ENCODE measurements around the gene UVRAG. TPM values are rescaled to one million over a fixed set of nuclear protein-coding genes. Genes with fewer than 3 reads are reported as not detected.

The UVRAG gene
- total RNA-seq, 3 donors from 2014 or later (not counting 1 experiment from before 2014, with no cell fraction given) = 39.9 to 52.5 (median 41.4) TPM

DNA sequence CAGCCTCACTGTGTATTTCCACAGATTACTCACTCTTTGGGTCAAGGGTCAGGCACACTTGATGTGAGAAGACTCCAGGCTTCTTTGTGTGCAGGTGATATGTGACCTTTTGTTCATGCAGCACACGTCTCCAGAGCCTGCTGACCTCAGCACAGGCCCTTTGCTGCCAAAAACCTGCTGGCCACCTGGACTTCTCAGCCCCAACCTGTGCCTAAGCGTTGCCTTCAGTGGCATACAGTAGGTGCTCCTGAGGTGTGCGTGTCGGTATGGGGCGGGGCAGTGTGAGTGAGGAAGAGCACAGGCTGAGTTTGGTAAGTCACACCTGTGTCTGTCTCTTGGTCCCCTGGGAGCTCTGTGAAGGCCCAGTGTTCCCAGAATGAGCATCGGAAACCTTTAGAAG is 333.2 kb downstream of the UVRAG start:
- Mint-ChIP-seq H3K9me3 (no peaks in the 10 kb centered on the region), H3K36me3 (no peaks in the 10 kb centered on the region), H3K4me3 (no peak overlapping the region), H3K27me3 (ENCODE audit: low read depth in 2 of 2) (no peaks in the 10 kb centered on the region), H3K4me1 (peaks cover 21 to 22% of the 10 kb centered on the region in 2 donors), H3K27ac (no peak overlapping the region)
- intact Hi-C loops (cut with micrococcal nuclease) = no loop called here
- no peaks in the 10 kb centered on the region for H3K9me3 ChIP-seq (ENCODE audit: control insufficient read depth, insufficient read depth, low read length)
- TF ChIP-seq, protein P1, sequence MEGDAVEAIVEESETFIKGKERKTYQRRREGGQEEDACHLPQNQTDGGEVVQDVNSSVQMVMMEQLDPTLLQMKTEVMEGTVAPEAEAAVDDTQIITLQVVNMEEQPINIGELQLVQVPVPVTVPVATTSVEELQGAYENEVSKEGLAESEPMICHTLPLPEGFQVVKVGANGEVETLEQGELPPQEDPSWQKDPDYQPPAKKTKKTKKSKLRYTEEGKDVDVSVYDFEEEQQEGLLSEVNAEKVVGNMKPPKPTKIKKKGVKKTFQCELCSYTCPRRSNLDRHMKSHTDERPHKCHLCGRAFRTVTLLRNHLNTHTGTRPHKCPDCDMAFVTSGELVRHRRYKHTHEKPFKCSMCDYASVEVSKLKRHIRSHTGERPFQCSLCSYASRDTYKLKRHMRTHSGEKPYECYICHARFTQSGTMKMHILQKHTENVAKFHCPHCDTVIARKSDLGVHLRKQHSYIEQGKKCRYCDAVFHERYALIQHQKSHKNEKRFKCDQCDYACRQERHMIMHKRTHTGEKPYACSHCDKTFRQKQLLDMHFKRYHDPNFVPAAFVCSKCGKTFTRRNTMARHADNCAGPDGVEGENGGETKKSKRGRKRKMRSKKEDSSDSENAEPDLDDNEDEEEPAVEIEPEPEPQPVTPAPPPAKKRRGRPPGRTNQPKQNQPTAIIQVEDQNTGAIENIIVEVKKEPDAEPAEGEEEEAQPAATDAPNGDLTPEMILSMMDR (IDR thresholded peaks at IDR 0.05) = no peak
- no peaks in the 10 kb centered on the region for H3K27me3 ChIP-seq (ENCODE audit: control insufficient read depth, insufficient read depth, low read length)
- whole genome bisulfite sequencing (ENCODE audit: insufficient coverage) = 88% methylated on average over 6 of the region's 6 CpGs
- ATAC-seq = no peak
- peaks cover 15% of the 10 kb centered on the region for H3K4me1 ChIP-seq (ENCODE audit: control insufficient read depth, insufficient read depth, low read length)
- no peaks in the 10 kb centered on the region for H3K36me3 ChIP-seq (ENCODE audit: control insufficient read depth, insufficient read depth, low read length)
- H3K4me3 ChIP-seq (ENCODE audit: low read length) = no peak overlapping the region
- DNase-seq = no peak
- no peak overlapping the region for H3K27ac ChIP-seq (ENCODE audit: low read length)

DNA sequence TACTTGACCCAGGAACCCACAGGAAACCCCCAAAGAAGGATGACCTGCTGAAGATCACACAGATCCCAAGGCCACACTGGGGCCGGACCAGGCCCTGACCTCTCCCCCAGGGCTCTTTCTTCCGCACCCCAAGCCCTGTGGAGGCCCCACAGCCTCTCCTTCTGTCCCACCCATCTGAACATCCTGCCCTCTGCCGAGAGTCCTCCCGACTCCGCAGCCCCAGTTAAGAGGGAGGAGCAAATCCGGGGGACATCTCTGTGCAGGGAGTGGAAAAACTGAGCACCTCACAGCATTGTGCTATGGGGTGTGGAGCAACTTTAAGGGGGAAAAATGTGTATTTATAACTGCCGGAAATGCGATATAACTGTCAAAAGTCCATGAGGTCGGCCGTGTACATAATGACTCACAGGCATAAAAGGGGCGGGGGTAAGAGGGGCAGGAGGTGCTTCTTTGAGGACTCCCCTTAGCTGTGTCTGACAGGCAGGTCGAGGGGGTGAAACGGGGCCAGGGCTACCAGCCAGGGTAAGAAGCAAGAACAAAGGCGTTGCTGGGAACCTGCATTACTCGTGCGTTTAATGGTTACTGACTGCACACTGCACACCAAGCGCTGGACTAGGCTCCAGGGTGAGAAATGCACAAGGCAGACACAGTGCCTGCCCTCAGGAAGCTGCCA is 334.1 kb downstream of the UVRAG start:
- ATAC-seq = no peak
- Mint-ChIP-seq H3K4me3 (no peak overlapping the region), H3K9me3 (no peaks in the 10 kb centered on the region), H3K27ac (no peak overlapping the region), H3K27me3 (ENCODE audit: low read depth in 2 of 2) (no peaks in the 10 kb centered on the region), H3K36me3 (no peaks in the 10 kb centered on the region), H3K4me1 (peaks cover 29 to 31% of the 10 kb centered on the region in 2 donors)
- no peak for DNase-seq
- no peaks in the 10 kb centered on the region for H3K36me3 ChIP-seq (ENCODE audit: control insufficient read depth, insufficient read depth, low read length)
- H3K4me1 ChIP-seq (ENCODE audit: control insufficient read depth, insufficient read depth, low read length) = peaks cover 24% of the 10 kb centered on the region
- H3K27ac ChIP-seq (ENCODE audit: low read length) = no peak overlapping the region
- H3K9me3 ChIP-seq (ENCODE audit: control insufficient read depth, insufficient read depth, low read length) = no peaks in the 10 kb centered on the region
- H3K4me3 ChIP-seq (ENCODE audit: low read length) = no peak overlapping the region
- TF ChIP-seq, protein P1 (IDR thresholded peaks at IDR 0.05) = no peak
- intact Hi-C loops (cut with micrococcal nuclease) = no loop called here
- H3K27me3 ChIP-seq (ENCODE audit: control insufficient read depth, insufficient read depth, low read length) = no peaks in the 10 kb centered on the region
- 95% methylated on average over 17 of the region's 17 CpGs for WGBS (ENCODE audit: insufficient coverage)

DNA sequence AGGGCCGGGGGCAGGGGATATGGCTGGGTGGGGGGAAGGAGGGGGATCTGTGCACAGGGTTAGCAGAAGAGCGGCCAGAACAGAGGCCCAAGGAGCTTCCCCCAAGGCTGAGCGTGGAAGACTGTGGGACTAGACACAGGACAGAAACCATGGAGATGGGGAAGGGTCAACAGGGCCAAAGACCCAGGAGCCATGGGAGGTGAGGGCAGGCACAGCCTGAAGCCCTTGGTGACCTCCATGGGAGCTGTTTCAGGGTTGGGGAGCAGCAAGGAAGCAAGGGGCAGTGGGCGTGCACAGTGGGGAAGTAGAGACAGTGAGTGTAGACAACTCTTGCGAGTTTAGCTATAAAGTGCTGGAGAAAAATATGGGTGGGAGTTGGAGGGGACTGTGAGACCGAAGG is 334.7 kb downstream of the UVRAG start:
- no peaks in the 10 kb centered on the region for H3K36me3 Mint-ChIP-seq
- H3K27me3 Mint-ChIP-seq (ENCODE audit: low read depth in 2 of 2) = no peaks in the 10 kb centered on the region
- Histone ChIP-seq H3K27ac (ENCODE audit: low read length) (no peak overlapping the region), H3K9me3 (ENCODE audit: control insufficient read depth, insufficient read depth, low read length) (no peaks in the 10 kb centered on the region), H3K27me3 (ENCODE audit: control insufficient read depth, insufficient read depth, low read length) (no peaks in the 10 kb centered on the region), H3K36me3 (ENCODE audit: control insufficient read depth, insufficient read depth, low read length) (no peaks in the 10 kb centered on the region), H3K4me1 (ENCODE audit: control insufficient read depth, insufficient read depth, low read length) (peaks cover 30% of the 10 kb centered on the region), H3K4me3 (ENCODE audit: low read length) (no peak overlapping the region)
- TF ChIP-seq, protein P1 (IDR thresholded peaks at IDR 0.05) = no peak
- no peak for DNase-seq
- intact Hi-C loops (cut with micrococcal nuclease) = loop anchor here (5.0 kb wide), 1 partner anchor 58 kb away; the partner anchor contains the start of gene WNT11
- H3K4me1 Mint-ChIP-seq = peaks cover 34 to 36% of the 10 kb centered on the region in 2 donors
- no peak overlapping the region for H3K27ac Mint-ChIP-seq
- H3K4me3 Mint-ChIP-seq = no peak overlapping the region
- no peak for ATAC-seq
- no peaks in the 10 kb centered on the region for H3K9me3 Mint-ChIP-seq
- 97% methylated on average over 6 of the region's 6 CpGs for WGBS (ENCODE audit: insufficient coverage)

DNA sequence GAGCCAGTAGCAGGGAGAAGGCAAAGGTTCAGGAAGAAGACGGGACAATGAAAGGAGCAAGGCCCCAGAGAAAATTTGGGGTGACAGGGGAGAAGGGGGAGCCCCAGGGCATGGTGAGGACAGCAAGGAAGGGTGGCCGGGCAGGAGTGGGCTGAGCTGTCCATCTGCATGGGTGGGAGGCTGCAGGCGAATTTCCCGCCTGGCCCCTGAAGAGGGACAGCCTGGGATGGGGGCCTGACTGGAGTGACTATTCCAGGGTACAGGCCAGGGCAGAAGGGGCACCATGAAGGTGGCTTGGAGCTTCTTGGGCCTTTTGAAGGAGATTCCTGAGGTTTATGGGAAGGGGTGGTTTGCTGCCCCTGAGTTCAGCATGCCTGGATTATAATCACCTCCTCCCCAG is 335.1 kb downstream of the UVRAG start:
- Histone ChIP-seq H3K9me3 (ENCODE audit: control insufficient read depth, insufficient read depth, low read length) (no peaks in the 10 kb centered on the region), H3K27me3 (ENCODE audit: control insufficient read depth, insufficient read depth, low read length) (no peaks in the 10 kb centered on the region), H3K36me3 (ENCODE audit: control insufficient read depth, insufficient read depth, low read length) (no peaks in the 10 kb centered on the region), H3K4me1 (ENCODE audit: control insufficient read depth, insufficient read depth, low read length) (peaks cover 30% of the 10 kb centered on the region), H3K4me3 (ENCODE audit: low read length) (no peak overlapping the region), H3K27ac (ENCODE audit: low read length) (no peak overlapping the region)
- no peak overlapping the region for H3K4me3 Mint-ChIP-seq
- intact Hi-C loops (cut with micrococcal nuclease) = loop anchor here (5.0 kb wide), 1 partner anchor 57 kb away; the partner anchor contains the start of gene WNT11
- 92% methylated on average over 4 of the region's 4 CpGs for WGBS (ENCODE audit: insufficient coverage)
- TF ChIP-seq, protein P1 (IDR thresholded peaks at IDR 0.05) = no peak
- H3K27ac Mint-ChIP-seq = no peak overlapping the region
- H3K36me3 Mint-ChIP-seq = no peaks in the 10 kb centered on the region
- H3K9me3 Mint-ChIP-seq = no peaks in the 10 kb centered on the region
- H3K27me3 Mint-ChIP-seq (ENCODE audit: low read depth in 2 of 2) = no peaks in the 10 kb centered on the region
- DNase-seq (no peak), ATAC-seq (no peak)
- peaks cover 34 to 36% of the 10 kb centered on the region in 2 donors for H3K4me1 Mint-ChIP-seq

Data from natural killer cell (primary cell).